ENCODE measurements around the gene CNTFR. TPM values are rescaled to one million over a fixed set of nuclear protein-coding genes. Genes with fewer than 3 reads are reported as not detected.

CNTFR gene
- total RNA-seq, 1 donor from 2014 or later: 8.3 TPM

GRCh38 chr9:34625186-34625486 is 35.6 kb upstream of the CNTFR start:
- intact Hi-C loops (cut with DNase I): no loop called here
- Histone ChIP-seq H3K4me1 (peaks cover 19% of the 10 kb centered on the region), H3K27ac (no peak overlapping the region), H3K9me3 (no peaks in the 10 kb centered on the region), H3K27me3 (peaks cover 20% of the 10 kb centered on the region), H3K36me3 (no peaks in the 10 kb centered on the region), H3K4me3 (no peak overlapping the region)
- DNase-seq (ENCODE audit: extremely low spot score in 2 of 2): no peak
- TF ChIP-seq POLR2A (IDR thresholded peaks at IDR 0.05) (no peak), POLR2AphosphoS5 (IDR thresholded peaks at IDR 0.05; ENCODE audit: insufficient read depth in 1 of 2, low read depth in 1 of 2) (no peak), CTCF (IDR thresholded peaks at IDR 0.05) (no peak)

GRCh38 chr9:34624475-34625185 is 35.1 kb upstream of the CNTFR start:
- H3K4me3 ChIP-seq: no peak overlapping the region
- TF ChIP-seq POLR2A (IDR thresholded peaks at IDR 0.05) (no peak), CTCF (IDR thresholded peaks at IDR 0.05) (no peak), POLR2AphosphoS5 (IDR thresholded peaks at IDR 0.05; ENCODE audit: insufficient read depth in 1 of 2, low read depth in 1 of 2) (no peak)
- DNase-seq (ENCODE audit: extremely low spot score in 2 of 2): no peak
- H3K27ac ChIP-seq: no peak overlapping the region
- intact Hi-C loops (cut with DNase I): no loop called here
- peaks cover 20% of the 10 kb centered on the region for H3K27me3 ChIP-seq
- no peaks in the 10 kb centered on the region for H3K36me3 ChIP-seq
- peaks cover 23% of the 10 kb centered on the region for H3K4me1 ChIP-seq
- no peaks in the 10 kb centered on the region for H3K9me3 ChIP-seq

GRCh38 chr9:34623374-34624235 is 34.1 kb upstream of the CNTFR start:
- H3K36me3 ChIP-seq: no peaks in the 10 kb centered on the region
- peak overlapping the region in 1 of 2 donors; percentile 21 for H3K4me3 ChIP-seq
- TF ChIP-seq POLR2A (IDR thresholded peaks at IDR 0.05) (no peak), CTCF (IDR thresholded peaks at IDR 0.05) (no peak), POLR2AphosphoS5 (IDR thresholded peaks at IDR 0.05; ENCODE audit: insufficient read depth in 1 of 2, low read depth in 1 of 2) (no peak)
- H3K27ac ChIP-seq: no peak overlapping the region
- peaks cover 20% of the 10 kb centered on the region for H3K27me3 ChIP-seq
- no peak for DNase-seq (ENCODE audit: extremely low spot score in 2 of 2)
- no peaks in the 10 kb centered on the region for H3K9me3 ChIP-seq
- intact Hi-C loops (cut with DNase I): no loop called here
- peaks cover 28% of the 10 kb centered on the region for H3K4me1 ChIP-seq

- H3K4me1 ChIP-seq: peaks cover 28% of the 10 kb centered on the region
- peak within 1 kb of the TSS; percentile 54 for H3K27ac ChIP-seq
- peak in 1 of 2 donors; percentile 95 for DNase-seq (ENCODE audit: extremely low spot score in 2 of 2)
- intact Hi-C loops (cut with DNase I): no loop called here
- peak within 1 kb of the TSS; percentile 68 to 81 for H3K4me3 ChIP-seq
- TF ChIP-seq POLR2AphosphoS5 (IDR thresholded peaks at IDR 0.05; ENCODE audit: insufficient read depth in 1 of 2, low read depth in 1 of 2) (peak; percentile 67 to 91), CTCF (IDR thresholded peaks at IDR 0.05) (peak in 1 of 3 experiments; percentile 23), POLR2A (IDR thresholded peaks at IDR 0.05) (no peak)
- H3K9me3 ChIP-seq: no peaks in the 10 kb centered on the region
- peaks cover 0 to 32% of the 10 kb centered on the region in 2 donors for H3K36me3 ChIP-seq
- H3K27me3 ChIP-seq: peaks cover 12% of the 10 kb centered on the region
Measured at GRCh38 chr9:34620061-34620994, 30.8 kb upstream of the CNTFR start, which contains the start of gene DCTN3. Gene DCTN3 (minus strand): TSS chr9:34620495. CDS start chr9:34620464, 31 bp downstream.
